ENCODE measurements around the gene CIC.

CIC gene

DNA sequence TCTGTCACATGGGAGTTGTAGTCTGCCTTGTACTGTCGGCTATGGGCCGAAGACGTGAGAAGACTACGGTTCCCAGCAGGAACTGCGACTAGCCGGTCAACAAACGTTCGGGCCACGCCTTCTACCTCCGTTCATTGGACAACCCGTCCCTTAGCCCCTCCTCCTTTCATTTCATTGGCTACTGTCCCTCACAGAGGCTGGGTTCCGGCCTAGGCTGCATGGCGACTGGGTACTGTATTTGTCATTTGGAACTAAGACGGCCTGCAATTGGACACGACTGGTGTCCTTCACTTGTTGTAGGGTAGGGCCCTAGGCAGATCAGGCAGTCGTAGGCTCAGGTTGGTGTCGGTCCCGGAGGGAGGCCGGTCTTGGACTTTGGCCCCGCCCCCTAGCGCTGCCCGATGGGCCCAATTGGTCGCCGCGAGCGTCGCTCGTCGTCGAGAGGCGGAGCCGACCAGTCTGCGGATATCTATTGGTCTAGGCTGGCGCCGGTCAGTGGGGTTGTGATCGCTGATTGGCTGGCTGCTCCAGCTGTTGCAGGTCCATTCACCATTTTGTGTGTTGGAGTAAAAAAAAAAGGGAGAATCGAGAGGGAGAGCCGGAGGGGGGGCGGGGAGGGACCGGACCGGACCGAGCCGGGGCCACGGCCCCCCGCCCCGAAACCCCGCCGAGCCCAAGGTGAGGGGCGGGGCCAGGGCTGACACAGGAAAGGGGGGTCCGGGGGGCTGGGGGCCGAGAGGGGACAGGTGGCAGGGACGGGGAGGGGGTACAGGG, at the start of gene CIC:
Gene CIC, plus strand, starts transcription at position 549 of the 774 bp plus-strand sequence. CDS start 2,532 bp downstream, outside the sequence.
- Mint-ChIP-seq H3K4me1 (peaks cover 6% of the 10 kb centered on the region), H3K27ac (no peak within 1 kb of the TSS), H3K36me3 (peaks cover 18% of the 10 kb centered on the region), H3K9me3 (no peaks in the 10 kb centered on the region), H3K4me3 (no peak within 1 kb of the TSS)
- ATAC-seq (peak; percentile 90), DNase-seq (ENCODE audit: low spot score in 2 of 2) (peak; percentile 95 to 99)

DNA sequence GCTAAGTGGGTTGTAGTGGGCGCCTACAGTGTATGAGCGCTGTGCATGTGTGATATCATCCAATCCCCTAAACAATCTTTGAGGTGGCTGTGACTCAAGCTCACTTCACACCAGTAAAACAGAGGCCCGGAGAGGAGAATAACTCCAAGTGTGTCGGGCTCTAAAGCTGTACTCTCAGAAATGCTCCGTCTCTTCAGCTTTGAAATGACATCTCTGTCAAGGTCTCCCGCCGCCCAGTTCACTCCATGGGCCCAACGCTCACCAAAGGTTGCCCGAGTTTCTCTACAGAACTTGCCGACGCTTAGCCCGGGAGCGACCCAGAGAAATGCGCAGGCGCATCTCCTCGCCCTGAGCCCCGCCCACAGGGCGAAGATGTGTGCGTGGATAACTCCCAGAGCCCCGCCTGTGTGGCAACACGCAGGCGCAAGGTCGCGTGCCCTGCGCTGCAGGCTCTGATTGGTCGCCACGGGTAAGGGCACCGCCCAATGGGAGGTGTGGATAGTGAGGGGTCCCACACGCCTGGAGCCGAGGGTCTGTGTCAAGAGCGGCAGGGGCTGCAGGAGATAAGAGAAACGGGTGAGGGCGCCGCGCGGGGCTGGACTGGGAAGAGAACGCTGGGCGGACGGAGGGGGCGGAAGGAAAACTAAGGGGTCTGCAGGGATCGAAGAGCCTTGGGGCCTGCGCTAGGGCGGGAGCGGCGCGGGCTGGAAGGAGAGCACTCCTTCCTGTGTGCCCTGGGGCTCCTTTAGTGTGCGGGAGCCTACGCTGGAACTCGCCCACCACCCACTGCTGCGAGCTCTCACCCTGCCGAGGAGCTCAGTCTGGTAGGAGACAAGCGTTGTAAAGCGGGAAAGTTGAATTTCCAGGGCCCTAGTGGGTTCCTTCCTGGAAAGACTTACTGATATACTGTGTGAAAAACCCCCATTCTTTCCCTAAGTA, 49.0 kb upstream of the CIC start, which contains the start of gene ZNF526:
Gene ZNF526, plus strand, starts transcription at position 501 of the 939 bp plus-strand sequence. CDS start 4,092 bp downstream, outside the sequence.
- peak; percentile 94 to 98 for DNase-seq (ENCODE audit: low spot score in 2 of 2)
- Mint-ChIP-seq H3K27ac (peak within 1 kb of the TSS; percentile 99), H3K36me3 (peaks cover 65% of the 10 kb centered on the region), H3K9me3 (no peaks in the 10 kb centered on the region), H3K4me1 (peaks cover 61% of the 10 kb centered on the region), H3K4me3 (peak within 1 kb of the TSS; percentile 94)
- peak; percentile 88 for ATAC-seq

DNA sequence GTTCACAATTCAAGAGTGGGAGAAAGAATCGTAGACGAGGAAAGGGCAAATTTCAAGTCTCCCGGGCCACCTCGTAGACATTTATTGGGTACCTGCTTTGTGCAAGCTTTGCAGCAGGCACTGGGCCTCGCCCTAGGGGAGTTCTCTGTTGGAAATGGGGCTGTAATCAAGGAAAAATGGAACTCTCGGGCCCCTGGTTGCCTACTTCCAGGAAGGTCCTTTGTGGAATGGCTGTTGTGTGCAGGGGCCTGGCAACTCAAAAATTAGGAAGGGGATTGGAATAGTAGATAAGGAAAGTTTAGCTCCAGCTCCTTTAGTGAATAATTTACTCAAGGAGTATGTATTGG, 48.3 kb upstream of the CIC start:
- H3K4me3 Mint-ChIP-seq, result peak overlapping the region; percentile 94
- H3K4me1 Mint-ChIP-seq, result peaks cover 54% of the 10 kb centered on the region
- no peak for DNase-seq (ENCODE audit: low spot score in 2 of 2)
- ATAC-seq, result no peak
- H3K27ac Mint-ChIP-seq, result peak overlapping the region; percentile 99
- H3K36me3 Mint-ChIP-seq, result peaks cover 63% of the 10 kb centered on the region
- no peaks in the 10 kb centered on the region for H3K9me3 Mint-ChIP-seq

- no peak overlapping the region for H3K4me3 Mint-ChIP-seq
- H3K27ac Mint-ChIP-seq, result no peak overlapping the region
- H3K4me1 Mint-ChIP-seq, result peaks cover 53% of the 10 kb centered on the region
- no peak for DNase-seq (ENCODE audit: low spot score in 2 of 2)
- H3K36me3 Mint-ChIP-seq, result peaks cover 78% of the 10 kb centered on the region
- ATAC-seq, result no peak
- no peaks in the 10 kb centered on the region for H3K9me3 Mint-ChIP-seq
These were observed 43.9 kb upstream of the CIC start for GRCh38 chr19:42224940-42225717.

DNA sequence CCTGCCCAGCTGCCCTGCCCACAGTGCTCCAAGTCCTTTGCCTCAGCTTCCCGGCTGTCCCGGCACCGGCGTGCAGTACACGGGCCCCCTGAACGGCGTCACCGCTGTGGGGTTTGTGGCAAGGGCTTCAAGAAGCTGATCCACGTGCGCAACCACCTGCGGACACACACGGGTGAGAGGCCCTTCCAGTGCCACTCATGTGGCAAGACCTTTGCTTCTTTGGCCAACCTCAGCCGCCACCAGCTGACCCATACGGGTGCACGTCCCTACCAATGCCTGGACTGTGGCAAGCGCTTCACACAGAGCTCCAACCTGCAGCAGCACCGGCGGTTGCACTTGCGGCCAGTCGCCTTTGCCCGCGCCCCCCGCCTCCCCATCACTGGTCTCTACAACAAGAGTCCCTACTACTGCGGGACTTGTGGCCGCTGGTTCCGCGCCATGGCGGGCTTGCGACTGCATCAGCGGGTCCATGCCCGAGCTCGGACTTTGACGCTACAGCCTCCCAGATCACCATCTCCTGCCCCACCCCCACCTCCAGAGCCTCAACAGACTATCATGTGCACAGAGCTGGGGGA, 43.2 kb upstream of the CIC start:
- no peaks in the 10 kb centered on the region for H3K9me3 Mint-ChIP-seq
- peaks cover 82% of the 10 kb centered on the region for H3K36me3 Mint-ChIP-seq
- no peak overlapping the region for H3K4me3 Mint-ChIP-seq
- DNase-seq (ENCODE audit: low spot score in 2 of 2) (no peak), ATAC-seq (no peak)
- no peak overlapping the region for H3K27ac Mint-ChIP-seq
- peaks cover 47% of the 10 kb centered on the region for H3K4me1 Mint-ChIP-seq

- ATAC-seq (no peak), DNase-seq (ENCODE audit: low spot score in 2 of 2) (no peak)
- Mint-ChIP-seq H3K4me1 (peaks cover 43% of the 10 kb centered on the region), H3K9me3 (no peaks in the 10 kb centered on the region), H3K27ac (peak overlapping the region; percentile 77), H3K4me3 (no peak overlapping the region), H3K36me3 (peaks cover 93% of the 10 kb centered on the region)
These were observed 42.2 kb upstream of the CIC start for GRCh38 chr19:42226886-42227285.

GRCh38 chr19:42228641-42229040, 40.4 kb upstream of the CIC start:
- Mint-ChIP-seq H3K4me1 (peaks cover 35% of the 10 kb centered on the region), H3K9me3 (no peaks in the 10 kb centered on the region), H3K36me3 (peaks cover 96% of the 10 kb centered on the region), H3K27ac (peak overlapping the region; percentile 89), H3K4me3 (no peak overlapping the region)
- ATAC-seq, result no peak
- DNase-seq (ENCODE audit: low spot score in 2 of 2), result no peak

- H3K27ac Mint-ChIP-seq, result peak overlapping the region; percentile 89
- H3K36me3 Mint-ChIP-seq, result peaks cover 97% of the 10 kb centered on the region
- no peak for DNase-seq (ENCODE audit: low spot score in 2 of 2)
- no peak for ATAC-seq
- peaks cover 39% of the 10 kb centered on the region for H3K4me1 Mint-ChIP-seq
- no peak overlapping the region for H3K4me3 Mint-ChIP-seq
- H3K9me3 Mint-ChIP-seq, result no peaks in the 10 kb centered on the region
These were observed 39.7 kb upstream of the CIC start for GRCh38 chr19:42229301-42229854.

GRCh38 chr19:42229855-42230351, 39.1 kb upstream of the CIC start:
- H3K9me3 Mint-ChIP-seq, result no peaks in the 10 kb centered on the region
- H3K4me3 Mint-ChIP-seq, result no peak overlapping the region
- peak overlapping the region; percentile 89 for H3K27ac Mint-ChIP-seq
- H3K36me3 Mint-ChIP-seq, result peaks cover 97% of the 10 kb centered on the region
- no peak for DNase-seq (ENCODE audit: low spot score in 2 of 2)
- ATAC-seq, result no peak
- peaks cover 39% of the 10 kb centered on the region for H3K4me1 Mint-ChIP-seq

DNA sequence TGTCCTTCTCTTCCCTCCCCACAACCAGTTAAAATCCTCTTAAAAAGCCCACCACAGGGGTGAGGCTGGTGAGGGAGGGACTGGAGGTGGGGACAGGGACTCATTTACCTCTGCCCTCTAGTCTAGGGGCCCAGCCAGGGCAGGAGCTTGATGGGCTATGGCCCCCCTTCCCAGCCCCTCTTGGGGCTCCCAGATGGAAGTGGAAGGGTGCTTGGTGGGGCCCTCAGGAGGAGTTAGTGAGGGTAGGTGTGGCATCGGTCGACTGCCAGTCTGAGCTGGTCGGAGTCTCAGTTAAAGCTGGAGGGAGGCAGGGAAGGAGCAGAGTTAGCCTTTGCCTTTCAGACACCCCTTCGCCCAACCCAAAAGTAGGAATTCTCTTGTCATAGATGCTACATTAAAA, 38.5 kb upstream of the CIC start:
- Mint-ChIP-seq H3K4me1 (peaks cover 45% of the 10 kb centered on the region), H3K27ac (peak overlapping the region; percentile 89), H3K4me3 (no peak overlapping the region), H3K36me3 (peaks cover 99% of the 10 kb centered on the region), H3K9me3 (no peaks in the 10 kb centered on the region)
- ATAC-seq, result no peak
- DNase-seq (ENCODE audit: low spot score in 2 of 2), result no peak

GRCh38 chr19:42232435-42232834, 36.6 kb upstream of the CIC start:
- ATAC-seq (no peak), DNase-seq (ENCODE audit: low spot score in 2 of 2) (no peak)
- Mint-ChIP-seq H3K36me3 (peaks cover 99% of the 10 kb centered on the region), H3K27ac (peak overlapping the region; percentile 89), H3K4me3 (no peak overlapping the region), H3K9me3 (no peaks in the 10 kb centered on the region), H3K4me1 (peaks cover 45% of the 10 kb centered on the region)

- Mint-ChIP-seq H3K4me3 (no peak overlapping the region), H3K9me3 (no peaks in the 10 kb centered on the region), H3K36me3 (peaks cover 97% of the 10 kb centered on the region), H3K4me1 (peaks cover 45% of the 10 kb centered on the region), H3K27ac (peak overlapping the region; percentile 56)
- ATAC-seq (no peak), DNase-seq (ENCODE audit: low spot score in 2 of 2) (no peak)
These were observed 35.9 kb upstream of the CIC start for GRCh38 chr19:42233106-42233505.

- H3K36me3 Mint-ChIP-seq, result peaks cover 98% of the 10 kb centered on the region
- H3K4me1 Mint-ChIP-seq, result peaks cover 42% of the 10 kb centered on the region
- DNase-seq (ENCODE audit: low spot score in 2 of 2) (no peak), ATAC-seq (no peak)
- H3K4me3 Mint-ChIP-seq, result no peak overlapping the region
- no peaks in the 10 kb centered on the region for H3K9me3 Mint-ChIP-seq
- H3K27ac Mint-ChIP-seq, result peak overlapping the region; percentile 56
These were observed 35.3 kb upstream of the CIC start for GRCh38 chr19:42233678-42234292.

GRCh38 chr19:42234364-42234763, 34.7 kb upstream of the CIC start:
- H3K36me3 Mint-ChIP-seq, result peaks cover 98% of the 10 kb centered on the region

More at GRCh38 chr19:42234364-42234763, 34.7 kb upstream of the CIC start:
- Mint-ChIP-seq H3K27ac (peak overlapping the region; percentile 56), H3K4me3 (no peak overlapping the region), H3K4me1 (peaks cover 42% of the 10 kb centered on the region), H3K9me3 (no peaks in the 10 kb centered on the region)
- DNase-seq (ENCODE audit: low spot score in 2 of 2) (no peak), ATAC-seq (no peak)

All from stimulated activated effector memory CD8-positive, alpha-beta T cell treated with anti-CD3 and anti-CD28 coated beads, Interleukin-12 subunit alpha, Interleukin-12 subunit beta, amount 100 ng/mL, for 72 hours (primary cell).